A549 (cell line): ENCODE data around the gene NTRK2.

ENCODE experiments used
- CTCF ChIP-seq: fragments of >200 bp; sonication (Bioruptor Twin); formaldehyde crosslinking; IDR thresholded peaks from 3 replicates; pipeline ENCODE4 v1.5.1; 2016
- EP300 ChIP-seq, 2 experiments: fragments of >200 bp; sonication (Bioruptor Twin); formaldehyde crosslinking; IDR thresholded peaks; 2 replicates in 1 of 2; 3 replicates in 1 of 2; pipeline ENCODE4 v1.6.1; 2016 to 2017
- JUN ChIP-seq, 2 experiments: fragments of >200 bp; sonication (Bioruptor Twin); formaldehyde crosslinking; IDR thresholded peaks; 2 replicates in 1 of 2; 3 replicates in 1 of 2; pipeline ENCODE4 v1.6.1; 2016 to 2017
- JUNB ChIP-seq: fragments of >200 bp; sonication (Bioruptor Twin); formaldehyde crosslinking; IDR thresholded peaks from 2 replicates; pipeline ENCODE4 v1.6.1; 2016
- NFE2L2 ChIP-seq: fragments of 150-350 bp; conservative IDR thresholded peaks from 2 replicates; pipeline ENCODE4 v1.6.1; 2014; ENCODE audit warnings: low read length
- NPAS2 ChIP-seq: fragments of 250-450 bp; sonication (Bioruptor Pico); IDR thresholded peaks from 2 replicates; pipeline ENCODE4 v1.8.0; 2022; ENCODE audit warnings: mild to moderate bottlenecking, moderate library complexity, borderline replicate concordance
- NR3C1 ChIP-seq: fragments of >200 bp; sonication (Bioruptor Twin); formaldehyde crosslinking; IDR thresholded peaks from 3 replicates; pipeline ENCODE4 v1.6.1; 2017
- USF2 ChIP-seq: fragments of 450-650 bp; IDR thresholded peaks from 2 replicates; pipeline ENCODE4 v1.6.1; 2014; ENCODE audit warnings: antibody characterized with exemption

GRCh38 chr9:85013703-85014102 is 344.2 kb downstream of the NTRK2 start:
- TF ChIP-seq EP300 (IDR thresholded peaks at IDR 0.05), result no peak
- TF ChIP-seq JUNB, result no peak
- TF ChIP-seq CTCF, result no peak
- no peak for TF ChIP-seq NFE2L2
- no peak for TF ChIP-seq USF2
- no peak for TF ChIP-seq JUN (IDR thresholded peaks at IDR 0.05)
- no peak for TF ChIP-seq NR3C1
- no peak for TF ChIP-seq NPAS2 (CRISPR knock-in tag)
